ENCODE measurements around the gene PODXL2.

- no peak for TF ChIP-seq CTCF (IDR thresholded peaks at IDR 0.05; ENCODE audit: insufficient read depth, low read length)
- TF ChIP-seq POLR2AphosphoS5 (IDR thresholded peaks at IDR 0.05; ENCODE audit: low read depth), result no peak
- TF ChIP-seq REST (IDR thresholded peaks at IDR 0.05; ENCODE audit: insufficient replicate concordance, low read depth), result no peak
These were observed 578 bp upstream of the PODXL2 start for GRCh38 chr3:127628426-127628787.

All from HL-60 (cell line).